HEK293 (cell line): ENCODE results near the gene SPA17.

ENCODE experiments used
- CTCF ChIA-PET: fragments of 350-600 bp; formaldehyde crosslinking; extraction: SDS; loops from one replicate; lab custom pipeline; 2021; ENCODE audit warnings: antibody characterized with exemption; lab: Yijun Ruan, JAX
- POLR2A ChIA-PET: fragments of 300-600 bp; formaldehyde crosslinking; extraction: SDS; loops from one replicate; lab custom pipeline; 2020; ENCODE audit warnings: antibody characterized with exemption, inconsistent platforms; lab: Yijun Ruan, JAX
- H3K27ac ChIP-seq: fragments of 200-500 bp; sonication (Bioruptor generic); 2 replicates; pipeline ENCODE4 v1.5.1; 2014; ENCODE audit warnings: low read depth, low read length, control low read depth, inconsistent platforms; ENCODE audit errors: extremely low read depth
- H3K36me3 ChIP-seq, 2 experiments: fragments of 200-500 bp in 1 of 2; sonication (Bioruptor generic) in 1 of 2; 1 replicate in 1 of 2; 2 replicates in 1 of 2; pipeline ENCODE4 v1.5.1; 2014 to 2017; ENCODE audit warnings: inconsistent platforms in 2 of 2, low read length in 2 of 2; ENCODE audit not compliant: control insufficient read depth in 2 of 2, insufficient read depth in 1 of 2
- H3K4me1 ChIP-seq: fragments of 200-500 bp; sonication (Bioruptor generic); 2 replicates; pipeline ENCODE4 v1.5.1; 2014; ENCODE audit warnings: mild to moderate bottlenecking, low read length, inconsistent platforms; ENCODE audit not compliant: control insufficient read depth, insufficient read depth
- H3K4me3 ChIP-seq: 2 replicates; pipeline ENCODE4 v1.5.1; 2011; ENCODE audit warnings: low read depth, mild to moderate bottlenecking, control low read depth, low read length, moderate library complexity
- H3K9me3 ChIP-seq: fragments of 200-500 bp; sonication (Bioruptor generic); 2 replicates; pipeline ENCODE4 v1.5.1; 2014; ENCODE audit warnings: low read depth, low read length, inconsistent platforms; ENCODE audit not compliant: control insufficient read depth, insufficient read depth
- GFI1B ChIP-seq: fragments of 450-650 bp; formaldehyde crosslinking; IDR thresholded peaks from 2 replicates; pipeline ENCODE4 v1.5.1; 2016; ENCODE audit warnings: missing biosample characterization, missing genetic modification characterization
- HIC1 ChIP-seq: fragments of 450-650 bp; formaldehyde crosslinking; IDR thresholded peaks from 2 replicates; pipeline ENCODE4 v1.5.1; 2016; ENCODE audit warnings: missing biosample characterization, missing genetic modification characterization
- OVOL3 ChIP-seq: fragments of 450-650 bp; formaldehyde crosslinking; IDR thresholded peaks from 2 replicates; pipeline ENCODE4 v1.5.1; 2016; ENCODE audit warnings: missing biosample characterization, missing genetic modification characterization
- PATZ1 ChIP-seq: fragments of 450-650 bp; formaldehyde crosslinking; IDR thresholded peaks from 2 replicates; pipeline ENCODE4 v1.5.1; 2016; ENCODE audit warnings: missing biosample characterization, missing genetic modification characterization
- REPIN1 ChIP-seq: fragments of 450-650 bp; formaldehyde crosslinking; IDR thresholded peaks from 2 replicates; pipeline ENCODE4 v1.5.1; 2017; ENCODE audit warnings: missing biosample characterization, missing genetic modification characterization, low read depth
- SP3 ChIP-seq: fragments of 450-650 bp; formaldehyde crosslinking; IDR thresholded peaks from 2 replicates; pipeline ENCODE4 v1.5.1; 2016; ENCODE audit warnings: missing biosample characterization, missing genetic modification characterization
- ZFP3 ChIP-seq: fragments of 450-650 bp; formaldehyde crosslinking; IDR thresholded peaks from 2 replicates; pipeline ENCODE4 v1.5.1; 2016; ENCODE audit warnings: low read depth, missing biosample characterization, missing genetic modification characterization
- ZFP69B ChIP-seq: fragments of 450-650 bp; formaldehyde crosslinking; IDR thresholded peaks from 2 replicates; pipeline ENCODE4 v1.5.1; 2016; ENCODE audit warnings: missing biosample characterization, missing genetic modification characterization
- ZNF140 ChIP-seq: fragments of 450-650 bp; formaldehyde crosslinking; IDR thresholded peaks from 2 replicates; pipeline ENCODE4 v1.5.1; 2016; ENCODE audit warnings: missing biosample characterization, missing genetic modification characterization
- ZNF239 ChIP-seq: fragments of 450-650 bp; formaldehyde crosslinking; IDR thresholded peaks from 2 replicates; pipeline ENCODE4 v1.5.1; 2016; ENCODE audit warnings: missing biosample characterization, missing genetic modification characterization
- ZNF292 ChIP-seq: fragments of 450-650 bp; formaldehyde crosslinking; IDR thresholded peaks from 2 replicates; pipeline ENCODE4 v1.5.1; 2016; ENCODE audit warnings: low read depth, missing biosample characterization, missing genetic modification characterization, borderline replicate concordance
- ZNF423 ChIP-seq: fragments of 450-650 bp; formaldehyde crosslinking; IDR thresholded peaks from 2 replicates; pipeline ENCODE4 v1.5.1; 2016; ENCODE audit warnings: missing biosample characterization, missing genetic modification characterization
- ZNF433 ChIP-seq: fragments of 450-650 bp; formaldehyde crosslinking; IDR thresholded peaks from 2 replicates; pipeline ENCODE4 v1.5.1; 2016; ENCODE audit warnings: missing biosample characterization, missing genetic modification characterization, low read depth
- ZNF513 ChIP-seq: fragments of 450-650 bp; IDR thresholded peaks from 2 replicates; pipeline ENCODE4 v1.5.1; 2018; ENCODE audit warnings: missing biosample characterization, missing genetic modification characterization
- ZNF521 ChIP-seq: fragments of 450-650 bp; formaldehyde crosslinking; IDR thresholded peaks from 2 replicates; pipeline ENCODE4 v1.5.1; 2017; ENCODE audit warnings: missing biosample characterization, mild to moderate bottlenecking, missing genetic modification characterization
- ZNF560 ChIP-seq: fragments of 450-650 bp; formaldehyde crosslinking; IDR thresholded peaks from 2 replicates; pipeline ENCODE4 v1.5.1; 2017; ENCODE audit warnings: missing biosample characterization, missing genetic modification characterization, borderline replicate concordance
- ZNF621 ChIP-seq: fragments of 450-650 bp; formaldehyde crosslinking; IDR thresholded peaks from 2 replicates; pipeline ENCODE4 v1.5.1; 2017; ENCODE audit warnings: missing biosample characterization, missing genetic modification characterization
- ZNF660 ChIP-seq: fragments of 450-650 bp; IDR thresholded peaks from 2 replicates; pipeline ENCODE4 v1.5.1; 2018; ENCODE audit warnings: missing biosample characterization, mild to moderate bottlenecking, missing genetic modification characterization
- ZNF664 ChIP-seq: fragments of 450-650 bp; formaldehyde crosslinking; IDR thresholded peaks from 2 replicates; pipeline ENCODE4 v1.5.1; 2016; ENCODE audit warnings: missing biosample characterization, missing genetic modification characterization
- ZNF692 ChIP-seq: fragments of 450-650 bp; formaldehyde crosslinking; IDR thresholded peaks from 2 replicates; pipeline ENCODE4 v1.5.1; 2016; ENCODE audit warnings: missing biosample characterization, missing genetic modification characterization
- ZNF776 ChIP-seq: fragments of 450-650 bp; formaldehyde crosslinking; IDR thresholded peaks from 2 replicates; pipeline ENCODE4 v1.5.0; 2017; ENCODE audit warnings: missing biosample characterization, missing genetic modification characterization, borderline replicate concordance
- ZXDB ChIP-seq: fragments of 450-650 bp; formaldehyde crosslinking; IDR thresholded peaks from 2 replicates; pipeline ENCODE4 v1.5.1; 2016; ENCODE audit warnings: missing biosample characterization, missing genetic modification characterization

The SPA17 gene

GRCh38 chr11:124656774-124657630 lies 16.7 kb upstream of the SPA17 start:
- CTCF ChIA-PET = interaction anchor here (0.8 kb wide), 1 partner anchor 12 kb away, joined by 4 read pairs; no protein-coding TSS in a partner anchor
- Histone ChIP-seq H3K4me1 (no peaks in the 10 kb centered on the region), H3K9me3 (no peaks in the 10 kb centered on the region), H3K4me3 (no peak overlapping the region), H3K36me3 (no peaks in the 10 kb centered on the region)
- TF ChIP-seq SP3 (tag by site-specific recombination) = no peak
- TF ChIP-seq ZNF423 = no peak
- no peak for TF ChIP-seq ZFP69B (tag by site-specific recombination)
- TF ChIP-seq ZNF292 = no peak
- TF ChIP-seq GFI1B (tag by site-specific recombination) = no peak
- TF ChIP-seq ZNF776 (tag by site-specific recombination) = no peak
- TF ChIP-seq, all 188 proteins: peak for 0
- no peak overlapping the region for H3K27ac ChIP-seq
- POLR2A ChIA-PET = no interaction called here

GRCh38 chr11:124657904-124658303 lies 15.8 kb upstream of the SPA17 start:
- H3K36me3 ChIP-seq = no peaks in the 10 kb centered on the region
- TF ChIP-seq ZXDB (no peak), ZNF239 (tag by site-specific recombination) (no peak), ZNF660 (tag by site-specific recombination) (no peak), SP3 (tag by site-specific recombination) (no peak), PATZ1 (tag by site-specific recombination) (no peak), ZNF292 (no peak), ZNF513 (tag by site-specific recombination) (no peak), REPIN1 (no peak), ZNF664 (tag by site-specific recombination) (no peak), ZNF433 (tag by site-specific recombination) (no peak), ZFP3 (tag by site-specific recombination) (no peak), ZNF560 (tag by site-specific recombination) (no peak), OVOL3 (tag by site-specific recombination) (no peak), HIC1 (no peak), ZNF521 (tag by site-specific recombination) (no peak), ZNF692 (tag by site-specific recombination) (no peak), ZNF140 (tag by site-specific recombination) (no peak), ZNF621 (tag by site-specific recombination) (no peak)
- no peak overlapping the region for H3K27ac ChIP-seq
- H3K9me3 ChIP-seq = no peaks in the 10 kb centered on the region
- ChIA-PET POLR2A (no interaction called here), CTCF (no interaction called here)
- H3K4me1 ChIP-seq = no peaks in the 10 kb centered on the region
- no peak overlapping the region for H3K4me3 ChIP-seq
